SK-MEL-5 (cell line): ENCODE results near the gene STPG4. TPM values are rescaled to one million over a fixed set of nuclear protein-coding genes. Genes with fewer than 3 reads are reported as not detected.
A peak's percentile ranks its signal among the peaks of the same experiment; 100 is the strongest.
"Not testable (repeated sequence)": the region's sequence is repeated elsewhere in the genome, so short reads cannot be mapped to it uniquely, and the experiment has no call there.

Experiments
- DNase-seq: peaks from one replicate; pipeline ENCODE4 v3.0.0-alpha.2; 2016; ENCODE audit warnings: low read depth, low spot score
- in situ Hi-C: cut with HindIII; loops from 2 replicates; pipeline ENCODE4 v1.10.0; 2016; ENCODE audit warnings: low sequenced_read_pairs, high pct_unique_total_duplicates, low pct_unique_long_range_greater_than_20kb
- polyA plus RNA-seq, 2 experiments: library from polyadenylated mRNA; depleted of rRNA; stranded (reverse); fragments of >200 nt; gene quantifications; 2 replicates each; pipeline ENCODE4 v1.2.3, GENCODE V29; 2015
- total RNA-seq: library from RNA; depleted of rRNA; stranded (reverse); fragments of >200 nt; shearing (Covaris generic); gene quantifications from 2 replicates; pipeline ENCODE4 v1.2.3, GENCODE V29; 2014; rRNA removed

STPG4 gene, protein sequence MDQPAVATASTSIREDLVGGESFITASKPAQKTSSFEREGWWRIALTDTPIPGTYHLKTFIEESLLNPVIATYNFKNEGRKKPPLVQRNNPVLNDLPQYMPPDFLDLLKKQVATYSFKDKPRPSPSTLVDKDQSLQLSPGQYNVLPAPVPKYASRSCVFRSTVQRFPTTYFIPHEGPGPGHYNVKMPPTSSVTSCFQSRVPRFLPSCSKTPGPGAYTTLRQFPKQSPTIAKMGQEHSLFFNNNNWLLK
- 0.26 TPM in 1 of 2 replicates, not detected in the other for total RNA-seq
- not detected in 2 replicates for polyA plus RNA-seq (2015; cell fraction: cytosol; rRNA removed)
- polyA plus RNA-seq (2015; cell fraction: nucleus; rRNA removed), result 0.18 and 0.83 TPM in 2 replicates

DNA sequence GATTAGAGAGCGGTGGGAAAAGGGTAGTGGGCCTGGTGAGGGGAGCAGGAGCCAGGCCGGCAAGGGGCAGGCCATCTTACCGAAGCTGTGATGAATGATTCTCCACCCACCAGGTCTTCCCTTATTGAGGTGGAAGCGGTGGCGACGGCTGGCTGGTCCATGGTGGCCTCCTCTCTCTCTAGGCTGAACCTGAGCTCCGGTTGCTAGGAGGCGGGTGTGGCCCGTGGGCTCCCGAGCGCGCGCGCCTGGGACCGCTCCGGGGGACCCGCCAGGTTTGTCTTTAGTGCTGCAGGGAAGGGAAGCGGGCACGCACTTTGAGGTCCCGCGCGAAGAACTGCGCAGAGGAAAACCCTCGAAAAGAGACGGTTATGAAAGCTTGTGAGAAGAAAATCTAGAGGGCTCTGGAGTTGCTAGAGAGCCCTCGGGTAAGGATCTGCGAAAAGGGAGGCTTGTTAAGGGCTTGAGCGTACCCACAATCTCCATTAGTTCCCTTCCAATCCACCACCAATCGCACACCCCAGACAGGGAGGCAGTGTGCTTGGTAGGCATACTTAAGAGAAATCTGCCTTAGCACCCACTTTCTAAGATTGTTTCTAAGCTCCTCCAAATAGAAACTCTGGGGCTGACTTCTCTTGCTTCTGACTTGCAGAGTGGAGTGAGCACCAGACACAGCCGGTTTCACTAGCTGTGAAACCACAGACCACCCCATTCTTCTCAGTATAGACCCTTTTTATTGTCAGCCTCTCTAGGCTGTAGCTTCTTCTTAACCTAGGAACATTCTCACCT is at the start of gene STPG4:
Gene STPG4, minus strand, starts transcription at position 218 of the 786 bp plus-strand sequence. Its CDS starts 57 bp downstream, at position 161.
- no peak for DNase-seq
- in situ Hi-C loops, result no loop called here

DNA sequence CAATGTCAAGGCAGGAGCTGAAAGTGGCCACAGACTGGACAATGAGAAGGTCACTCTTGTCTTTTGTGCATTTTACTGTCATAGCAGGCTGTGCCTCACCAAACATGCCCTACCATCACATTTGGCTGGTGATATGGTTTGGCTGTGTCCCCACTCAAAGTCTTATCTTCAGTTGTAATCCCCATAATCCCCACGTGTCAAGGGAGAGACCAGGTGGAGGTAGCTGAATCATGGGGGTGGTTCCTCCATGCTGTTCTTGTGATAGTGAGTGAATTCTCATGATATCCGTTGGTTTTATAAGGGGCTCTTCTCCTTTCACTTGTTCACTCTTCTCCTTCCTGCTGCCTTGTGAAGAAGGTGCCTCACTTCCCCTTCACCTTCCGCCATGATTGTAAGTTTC is 49.6 kb upstream of the STPG4 start:
- DNase-seq, result no peak
- in situ Hi-C loops, result no loop called here

DNA sequence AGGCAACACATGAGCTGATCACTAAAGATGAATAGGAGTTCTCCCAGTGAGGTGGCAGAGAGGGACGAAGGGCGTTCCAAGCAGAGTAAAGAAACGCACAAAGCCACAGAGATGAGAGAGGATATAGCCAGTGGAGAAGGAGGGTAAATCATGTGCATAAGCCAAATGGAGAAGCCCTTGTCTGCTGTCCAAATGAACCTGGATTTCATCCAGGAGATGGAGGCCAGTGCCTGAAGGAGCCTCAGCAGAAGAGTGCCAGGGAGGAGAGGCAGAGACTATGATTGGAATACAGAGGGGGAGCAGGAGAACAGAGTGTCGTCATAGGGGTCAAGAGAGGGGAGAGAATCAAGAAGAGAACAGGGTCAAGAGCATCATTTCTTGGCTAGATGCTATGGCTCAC is 48.9 kb upstream of the STPG4 start:
- in situ Hi-C loops, result no loop called here
- DNase-seq, result no peak

DNA sequence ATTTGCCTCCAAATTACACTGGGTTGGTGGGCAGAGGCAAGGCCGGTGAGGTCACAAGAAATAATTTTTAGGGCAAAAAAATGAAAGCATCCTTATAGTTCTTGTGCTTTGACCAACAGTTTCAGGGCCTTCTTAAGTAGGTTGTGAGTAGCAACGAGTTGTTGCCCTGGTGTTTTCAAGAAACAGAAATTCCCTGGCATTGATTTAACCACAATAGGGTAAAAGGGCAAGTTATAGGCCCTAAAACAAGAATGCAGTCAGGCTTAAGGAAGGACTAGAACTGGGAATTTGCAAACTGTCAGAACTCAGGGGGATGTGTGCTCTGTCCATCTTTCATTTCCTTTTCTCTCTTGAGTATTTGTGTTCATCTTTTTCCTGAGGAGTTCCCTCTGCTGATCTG is 46.1 kb upstream of the STPG4 start:
- no peak for DNase-seq
- in situ Hi-C loops, result no loop called here

DNA sequence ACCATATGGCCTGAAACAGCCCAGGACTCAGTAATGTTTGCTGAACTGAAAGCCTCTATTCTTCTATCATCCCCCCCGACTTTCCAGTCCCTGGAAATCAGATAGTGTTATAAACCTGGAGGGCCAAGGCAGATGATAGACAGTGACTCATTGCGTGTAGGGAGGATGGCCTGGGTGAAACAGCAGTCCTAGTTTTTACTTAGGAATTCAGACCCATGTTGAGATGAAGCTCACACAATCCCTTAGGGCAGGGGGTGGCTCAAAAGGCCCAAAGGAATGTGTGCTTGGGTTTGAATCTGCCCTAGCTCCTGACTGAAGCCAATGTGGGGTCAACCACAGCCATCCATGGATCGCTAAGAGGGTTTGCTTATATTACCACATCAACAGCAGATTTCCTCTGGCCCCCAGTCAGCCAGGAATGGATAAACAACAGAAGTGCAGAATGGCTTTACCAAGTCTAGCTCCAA is 43.9 kb upstream of the STPG4 start:
- DNase-seq, result peak; percentile 97

DNA sequence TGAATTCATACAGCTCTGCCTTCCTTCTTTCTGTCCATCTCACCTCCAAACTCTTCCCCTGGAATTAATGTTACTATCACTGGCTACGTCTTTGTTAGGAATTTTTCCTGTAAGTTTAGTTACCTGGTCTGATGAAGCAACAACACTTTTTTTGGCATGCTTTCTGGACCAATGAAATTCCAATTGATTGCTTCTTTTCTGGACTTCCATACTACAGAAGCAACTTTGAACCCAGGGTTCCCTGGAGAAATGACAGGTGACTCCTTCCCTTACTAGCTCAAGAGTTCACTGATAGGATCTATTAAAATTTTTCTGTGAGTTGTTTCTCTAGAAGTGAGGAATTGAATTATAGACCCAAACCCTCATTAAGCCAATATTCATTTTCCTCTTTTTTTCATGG is 41.4 kb upstream of the STPG4 start:
- in situ Hi-C loops, result no loop called here
- no peak for DNase-seq

More for the DNA sequence above, 43.9 kb upstream of the STPG4 start:
- in situ Hi-C loops, result no loop called here

DNA sequence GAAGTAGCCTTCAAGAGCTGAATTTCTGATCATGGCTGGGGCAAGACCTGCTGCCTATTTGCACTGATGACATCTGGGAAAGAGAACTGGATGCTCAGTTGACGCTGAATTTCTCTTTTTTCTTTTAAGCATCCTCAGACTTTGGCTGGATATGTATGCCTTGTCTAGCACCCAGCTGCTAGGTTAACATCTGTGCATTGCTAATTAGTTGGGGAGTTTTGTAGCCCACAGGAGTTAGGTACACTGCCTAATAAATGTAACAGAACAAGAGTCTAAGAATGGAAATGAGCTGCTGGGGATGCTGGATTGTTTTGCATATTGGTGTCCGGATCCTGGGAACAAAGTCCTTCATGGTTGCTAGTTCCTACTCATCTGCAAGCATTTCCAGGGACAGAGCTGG is 40.9 kb upstream of the STPG4 start:
- in situ Hi-C loops, result no loop called here
- DNase-seq, result no peak

DNA sequence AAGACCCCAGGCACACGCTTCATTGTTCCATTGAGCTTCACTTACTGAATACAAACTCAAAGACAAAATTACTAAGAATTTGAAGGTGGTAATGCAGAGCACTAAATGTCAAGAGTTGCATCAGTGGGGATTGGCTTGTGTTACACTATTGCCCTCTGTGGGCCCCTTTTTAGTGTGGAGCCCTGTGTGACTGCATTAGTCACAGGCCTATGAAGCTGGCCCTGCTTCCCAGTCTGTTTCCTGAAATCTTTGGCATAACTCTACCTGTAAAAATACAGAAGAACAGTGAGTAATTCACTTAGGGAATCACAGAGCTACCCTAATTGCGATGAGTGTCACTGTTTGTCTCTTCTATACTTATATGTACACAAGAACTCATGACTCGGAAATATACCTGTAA is 40.0 kb upstream of the STPG4 start:
- no peak for DNase-seq
- in situ Hi-C loops, result no loop called here

DNA sequence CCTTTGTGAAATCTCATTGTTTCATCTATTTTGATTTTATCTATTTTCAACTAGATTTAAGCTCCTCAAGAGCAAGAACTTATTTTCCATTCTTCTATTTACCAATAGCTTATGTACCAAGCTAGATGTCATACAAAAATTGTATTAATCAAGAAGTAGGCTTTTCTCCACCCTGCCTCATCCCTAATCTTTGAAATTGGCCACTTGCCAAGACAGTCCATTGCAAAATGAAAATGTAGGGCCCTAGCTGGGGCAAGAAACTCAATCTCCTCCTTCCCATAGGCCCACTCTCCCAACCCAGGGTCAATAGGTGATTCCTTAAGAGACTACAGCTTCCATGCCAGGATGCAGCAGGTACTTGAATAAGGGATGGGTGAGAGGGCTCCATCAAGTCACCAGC is 39.3 kb upstream of the STPG4 start:
- in situ Hi-C loops, result no loop called here
- no peak for DNase-seq

DNA sequence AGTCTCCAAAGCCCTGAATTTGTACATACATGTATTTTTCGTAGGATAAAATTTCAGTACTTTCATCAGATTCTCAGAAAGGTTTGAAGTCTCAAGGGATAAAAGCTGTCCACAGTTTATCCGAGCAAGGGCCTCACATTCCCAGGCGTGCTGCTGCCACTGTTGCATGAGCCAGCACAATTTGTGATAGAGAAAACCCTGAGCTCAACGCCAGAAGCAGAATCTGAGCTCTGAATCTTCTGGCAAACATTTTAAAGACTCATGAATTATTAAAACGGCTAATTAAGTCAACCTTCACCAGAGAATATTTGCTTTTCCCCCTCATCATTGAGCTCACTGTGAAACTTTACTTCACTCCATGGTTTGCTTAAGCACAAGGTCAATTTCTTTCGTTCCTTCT is 38.5 kb upstream of the STPG4 start:
- in situ Hi-C loops, result no loop called here
- DNase-seq, result no peak

DNA sequence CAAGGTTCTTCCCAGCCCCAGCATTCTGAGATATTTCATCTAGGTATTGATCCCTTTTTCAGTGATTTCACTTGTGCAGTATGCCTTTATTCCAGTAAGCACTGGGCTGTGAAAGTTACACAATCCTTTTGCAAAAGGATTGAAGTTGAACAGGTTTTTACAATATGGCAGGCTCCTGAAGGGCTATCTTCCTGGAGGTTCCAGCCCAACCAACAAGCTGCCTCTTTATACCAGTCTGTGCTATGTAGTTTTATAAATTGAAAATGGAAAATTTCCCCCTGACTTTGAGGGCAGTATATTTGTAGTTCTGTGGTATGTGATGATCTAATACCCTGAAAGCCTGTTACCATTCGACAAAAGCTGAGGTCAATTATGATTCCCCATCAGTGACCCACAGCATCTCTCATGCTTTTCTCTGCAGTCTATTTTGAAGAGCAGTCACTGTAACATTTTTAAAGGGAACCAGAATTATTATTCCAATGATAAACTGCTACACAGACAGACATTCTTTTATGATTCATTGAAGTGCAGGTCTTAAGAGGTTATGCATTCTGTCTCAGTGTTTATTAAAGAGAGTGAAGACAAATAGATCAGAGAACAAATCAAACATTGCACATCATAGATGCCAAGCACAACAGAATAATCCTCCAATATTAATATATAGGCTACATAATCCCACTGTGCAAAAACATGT is 35.2 kb upstream of the STPG4 start:
- no peak for DNase-seq
- in situ Hi-C loops, result no loop called here

DNA sequence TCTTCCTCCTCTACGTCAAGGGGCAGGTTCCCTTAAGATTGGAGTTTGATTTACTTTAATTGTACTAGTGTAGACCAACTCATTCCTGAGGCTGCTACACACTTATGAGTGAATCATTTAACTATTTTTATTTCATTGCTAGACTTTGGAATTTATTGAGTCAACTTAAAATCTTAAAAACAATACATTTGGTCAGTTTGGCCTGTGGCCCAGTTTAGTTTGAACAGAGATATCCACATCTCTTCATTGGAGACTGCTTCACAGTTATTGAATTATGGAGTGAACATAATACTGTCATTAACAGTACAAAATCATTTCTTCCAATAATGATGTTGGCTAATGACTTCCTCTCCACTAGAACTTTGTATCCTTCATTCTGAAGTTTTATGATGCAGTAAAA is 34.5 kb upstream of the STPG4 start:
- in situ Hi-C loops, result no loop called here

DNA sequence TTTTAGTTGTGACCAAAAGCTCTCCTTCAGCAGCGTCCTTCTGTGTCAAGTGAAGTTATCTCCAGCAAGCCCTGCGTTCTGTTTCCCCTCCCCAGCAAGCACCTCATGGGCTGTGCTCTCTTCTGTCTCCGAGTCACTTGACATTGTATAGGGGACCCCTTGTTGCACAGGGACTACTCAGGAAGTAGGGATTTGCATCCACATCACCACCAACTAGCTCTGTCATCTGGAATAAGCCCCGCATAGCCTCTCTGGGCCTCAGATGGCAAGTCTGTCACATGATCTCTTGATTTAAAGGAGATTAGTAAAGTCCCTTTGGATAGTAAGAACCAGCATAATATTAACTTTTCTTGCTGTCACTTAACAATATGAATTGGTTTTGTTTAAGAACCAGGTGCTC is 32.0 kb upstream of the STPG4 start:
- DNase-seq, result no peak
- in situ Hi-C loops, result no loop called here

More for the DNA sequence above, 34.5 kb upstream of the STPG4 start:
- no peak for DNase-seq

DNA sequence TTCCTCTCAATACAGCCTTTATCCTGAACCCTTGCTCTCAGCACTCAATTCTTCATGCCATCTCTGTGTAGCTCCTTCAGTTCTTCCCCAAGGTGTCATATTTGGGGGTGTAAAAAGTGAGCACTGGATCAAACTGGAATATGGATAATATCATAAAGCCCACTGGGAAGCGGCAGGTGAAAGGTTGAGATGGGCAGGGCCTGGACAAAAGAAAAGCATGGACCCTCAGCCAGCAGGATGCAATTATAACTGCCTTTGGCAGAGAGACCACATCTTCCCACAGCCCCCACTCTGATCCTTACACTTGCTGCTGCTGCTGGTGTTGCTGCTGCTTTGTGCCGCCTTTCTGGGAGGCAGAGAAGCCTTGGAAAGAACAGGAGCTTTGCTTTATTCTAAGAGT is 31.2 kb upstream of the STPG4 start:
- in situ Hi-C loops, result no loop called here
- DNase-seq, result no peak

DNA sequence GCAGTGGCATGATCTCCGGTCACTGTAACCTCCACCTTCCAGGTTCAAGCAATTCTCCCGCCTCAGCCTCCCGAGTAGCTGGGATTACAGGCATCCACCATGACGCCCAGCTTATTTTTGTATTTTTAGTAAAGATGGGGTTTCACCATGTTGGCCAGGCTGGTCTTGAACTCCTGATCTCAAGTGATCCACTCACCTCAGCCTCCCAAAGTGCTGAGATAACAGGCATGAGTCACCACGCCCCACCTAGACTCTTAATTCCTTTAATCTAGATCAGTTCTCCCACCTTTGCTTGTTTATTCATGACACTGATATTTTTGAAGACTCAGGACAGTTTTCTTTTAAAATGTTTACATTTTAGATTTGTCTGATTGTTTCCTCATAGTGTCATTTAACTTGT is 30.0 kb upstream of the STPG4 start:
- in situ Hi-C loops, DNase-seq: not testable (repeated sequence)

DNA sequence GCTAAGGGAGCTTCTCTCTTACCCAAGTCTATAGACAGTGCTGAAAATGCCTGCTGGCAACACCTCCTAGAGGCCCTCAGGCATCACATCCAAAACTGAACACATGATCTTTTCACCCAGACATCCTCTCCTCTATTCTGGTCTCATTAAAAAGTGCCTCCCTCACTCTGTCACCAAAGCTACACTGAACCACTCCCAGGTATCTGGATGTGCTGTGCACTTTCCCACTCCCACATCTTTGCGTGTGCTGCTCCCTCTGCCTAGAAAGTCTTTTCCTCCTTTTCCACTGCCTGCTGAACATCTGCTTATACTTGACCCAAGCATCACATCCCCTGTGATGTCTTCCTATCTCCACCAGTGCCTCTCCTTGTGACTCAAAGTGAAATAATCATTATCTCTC is 26.1 kb upstream of the STPG4 start:
- no peak for DNase-seq
- in situ Hi-C loops, result no loop called here

DNA sequence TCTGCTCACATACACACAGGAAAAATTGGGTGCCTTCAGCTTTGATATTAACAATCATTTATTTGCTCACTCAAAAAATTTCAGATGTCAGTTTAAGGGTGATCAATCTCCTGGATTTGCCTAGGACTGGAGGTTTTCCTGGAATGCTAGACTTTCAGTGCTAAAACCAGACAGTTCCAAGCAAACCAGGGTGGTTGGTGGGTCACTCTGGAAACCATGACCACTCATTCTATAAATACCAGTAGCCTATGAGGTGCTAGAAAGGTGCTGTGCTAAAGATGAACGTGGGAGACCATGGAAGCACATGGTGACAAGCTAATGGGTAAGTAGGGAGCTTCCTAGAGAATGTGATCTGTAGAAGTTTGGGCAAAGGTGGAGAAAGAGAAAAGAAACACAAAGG is 25.4 kb upstream of the STPG4 start:
- in situ Hi-C loops, result no loop called here

DNA sequence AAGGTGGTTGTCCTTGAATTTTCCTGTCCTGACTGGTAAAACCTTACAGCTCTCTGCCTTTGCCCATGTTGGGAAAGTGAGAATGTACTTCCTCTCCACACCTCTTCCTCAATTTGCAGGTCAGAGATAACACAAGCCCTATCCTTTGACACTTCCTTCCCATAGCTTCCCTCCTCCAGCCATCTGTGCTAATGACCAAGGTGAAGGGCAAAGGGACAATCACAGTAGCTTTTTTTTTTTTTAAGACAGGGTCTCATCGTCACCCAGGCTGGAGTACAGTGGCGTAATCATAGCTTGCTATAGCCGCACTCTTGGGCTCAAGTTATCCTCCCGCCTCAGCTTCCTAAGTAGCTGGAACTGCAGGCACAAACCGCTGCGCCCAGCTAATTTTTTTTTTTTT is 24.3 kb upstream of the STPG4 start:
- DNase-seq, result no peak
- in situ Hi-C loops, result no loop called here

More for the DNA sequence above, 25.4 kb upstream of the STPG4 start:
- no peak for DNase-seq
